GM13976 (cell line): ENCODE results near the gene DENND11.

ENCODE experiments used
- DNase-seq: peaks from one replicate; pipeline ENCODE4 v3.0.0; 2012; ENCODE audit warnings: low spot score
- CTCF ChIP-seq: IDR thresholded peaks from 2 replicates; pipeline ENCODE4 v1.5.1; 2012; ENCODE audit warnings: borderline replicate concordance, mild to moderate bottlenecking; ENCODE audit not compliant: insufficient read depth; ENCODE audit errors: extremely low read depth, missing control alignments, control extremely low read depth
- in situ Hi-C: fragments of 300-500 bp; cut with MboI; formaldehyde crosslinking; loops from one replicate; pipeline ENCODE4 v1.12.0; 2022; ENCODE audit warnings: low sequenced_read_pairs, mixed read lengths, inconsistent platforms; ENCODE audit not compliant: unreplicated experiment

The DENND11 gene

GRCh38 chr7:141675436-141676215, 26.3 kb downstream of the DENND11 start:
- DNase-seq: no peak
- TF ChIP-seq CTCF: no peak
- in situ Hi-C loops: no loop called here

GRCh38 chr7:141674702-141675101, 27.3 kb downstream of the DENND11 start:
- in situ Hi-C loops: no loop called here
- no peak for DNase-seq
- no peak for TF ChIP-seq CTCF

- in situ Hi-C loops: no loop called here
- no peak for DNase-seq
- TF ChIP-seq CTCF: no peak
These were observed 27.7 kb downstream of the DENND11 start for GRCh38 chr7:141674171-141674671.

GRCh38 chr7:141673346-141673745, 28.6 kb downstream of the DENND11 start:
- DNase-seq: no peak
- in situ Hi-C loops: no loop called here

GRCh38 chr7:141671705-141672496, 30.1 kb downstream of the DENND11 start:
- no peak for TF ChIP-seq CTCF
- DNase-seq: no peak
- in situ Hi-C loops: no loop called here

More at GRCh38 chr7:141673346-141673745, 28.6 kb downstream of the DENND11 start:
- no peak for TF ChIP-seq CTCF

- DNase-seq: no peak
- in situ Hi-C loops: no loop called here
- TF ChIP-seq CTCF: no peak
These were observed 33.1 kb downstream of the DENND11 start for GRCh38 chr7:141668853-141669252.
